AML-193 (cell line): Measurements from ENCODE around the gene PI16.

ENCODE experiments used
- DNase-seq, 2 experiments: peaks; one replicate each; lab custom pipeline; 2025; lab: John Stamatoyannopoulos, UW

The PI16 gene

DNA sequence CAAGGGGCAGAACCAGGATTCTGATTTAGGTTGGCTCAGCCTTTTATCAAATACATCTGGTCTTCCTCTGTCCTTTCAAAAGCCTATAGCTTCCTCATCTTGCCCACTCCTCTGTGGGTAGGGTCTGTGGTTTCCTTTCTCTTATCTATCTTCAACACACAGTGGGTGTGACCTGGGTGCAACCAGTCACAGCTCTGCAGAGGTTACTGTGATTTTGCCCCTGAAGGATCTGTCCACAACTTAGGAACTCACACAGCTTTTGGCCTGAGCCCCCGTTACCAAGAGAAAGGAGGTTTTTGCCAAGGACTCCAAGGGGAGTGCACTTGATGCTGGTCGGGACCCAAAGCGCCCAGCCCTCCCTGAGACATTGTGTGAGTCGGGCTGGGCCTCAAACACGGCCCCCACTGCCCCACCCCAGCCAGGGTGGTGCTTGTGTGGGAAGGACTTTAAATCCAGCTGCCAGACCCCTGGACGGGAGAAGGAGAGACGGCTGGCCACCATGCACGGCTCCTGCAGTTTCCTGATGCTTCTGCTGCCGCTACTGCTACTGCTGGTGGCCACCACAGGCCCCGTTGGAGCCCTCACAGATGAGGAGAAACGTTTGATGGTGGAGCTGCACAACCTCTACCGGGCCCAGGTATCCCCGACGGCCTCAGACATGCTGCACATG, at the start of gene PI16:
PI16 (plus strand) TSS at position 477 of the 670 bp plus-strand sequence; CDS start at position 500, 23 bp downstream.
- DNase-seq, result no peak

DNA sequence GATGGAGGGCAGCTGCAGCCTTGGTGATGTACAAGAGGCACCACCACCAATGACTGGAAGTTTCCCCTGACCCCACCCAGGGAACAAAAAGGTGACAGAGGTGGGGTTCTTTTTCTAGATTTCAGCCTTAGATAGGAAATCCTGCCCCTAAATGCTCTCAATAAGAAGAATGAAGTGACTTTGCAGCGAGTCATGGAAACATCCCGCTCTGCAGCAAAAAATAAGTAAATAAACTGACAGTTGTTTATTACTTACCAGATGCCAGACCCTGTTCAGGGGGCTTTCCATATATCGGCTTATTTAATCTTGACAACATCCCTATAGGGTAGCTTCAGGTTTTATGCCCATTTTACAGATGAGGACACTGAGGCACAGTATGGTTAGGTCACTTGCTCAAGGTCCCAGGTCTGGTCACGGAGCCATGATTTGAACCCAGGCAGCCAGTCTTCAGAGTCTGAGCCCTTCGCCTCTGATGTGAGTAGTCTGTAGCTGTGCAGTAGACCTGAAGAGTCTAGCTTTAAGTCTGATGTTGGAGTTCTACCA, 49.6 kb upstream of the PI16 start:
- DNase-seq, result no peak

- DNase-seq, result no peak
Observed at GRCh38 chr6:36906539-36907325, 47.8 kb upstream of the PI16 start.

DNA sequence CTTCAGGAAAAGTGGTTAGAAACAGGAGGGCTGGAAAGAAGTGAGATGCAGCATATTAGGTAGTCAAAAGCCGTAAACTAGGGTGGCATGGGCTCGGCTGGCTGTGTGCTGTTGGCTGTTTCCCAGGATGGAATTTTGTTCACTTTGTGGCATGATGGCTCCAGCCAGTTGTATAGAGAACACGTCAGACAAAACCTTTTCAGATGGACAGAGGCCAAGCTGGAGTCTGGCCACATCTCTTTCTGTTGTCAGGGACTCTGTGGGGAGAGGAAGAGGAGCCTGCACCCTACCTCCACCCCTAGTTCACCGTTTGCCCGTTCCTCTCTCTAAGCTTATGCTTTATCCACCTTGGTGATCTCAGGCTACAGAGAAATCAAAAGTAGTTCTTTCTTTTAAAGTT, 46.8 kb upstream of the PI16 start:
- DNase-seq, result no peak

- DNase-seq, result no peak
Observed at GRCh38 chr6:36908747-36909146, 45.8 kb upstream of the PI16 start.

DNA sequence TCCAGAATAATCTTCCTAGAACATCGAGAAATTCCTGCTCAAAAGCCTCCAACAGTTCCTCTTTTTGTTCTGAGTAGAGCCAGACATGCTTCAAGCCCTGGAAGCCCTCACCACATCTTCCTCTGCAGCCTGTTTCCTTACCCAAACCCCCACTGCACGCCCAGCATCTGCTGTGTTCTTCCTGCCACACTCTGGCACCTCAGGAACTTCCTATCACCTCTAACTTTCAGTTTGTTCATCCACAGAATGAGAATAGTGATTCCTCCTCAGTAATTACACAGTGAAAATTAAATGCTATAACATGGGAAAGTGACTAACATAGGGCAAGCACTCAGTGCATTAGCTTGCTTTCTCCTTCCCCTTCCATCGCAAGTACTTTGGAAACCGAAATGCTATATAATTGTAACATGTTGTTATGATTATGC, 42.5 kb upstream of the PI16 start:
- peak; percentile 93 to 94 for DNase-seq

DNA sequence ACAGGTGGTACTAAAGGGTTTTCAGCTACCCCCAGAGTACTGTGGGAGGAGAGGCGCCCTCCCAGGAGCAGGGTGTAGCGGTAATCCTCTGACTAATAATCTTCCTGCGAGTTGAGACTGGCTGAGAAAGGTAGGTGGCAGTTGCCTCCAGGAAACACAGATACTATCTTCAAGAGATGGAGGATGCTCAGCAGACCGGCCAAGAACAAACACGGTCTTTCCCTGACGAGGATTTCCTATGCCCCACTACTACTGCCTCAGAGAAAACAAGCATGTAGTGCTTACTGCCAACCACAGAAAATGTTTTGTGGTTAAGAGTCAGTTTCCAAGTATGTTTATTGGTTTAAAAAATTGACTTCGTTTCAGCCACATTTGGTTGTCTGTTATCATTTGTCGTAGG, 42.0 kb upstream of the PI16 start:
- no peak for DNase-seq

DNA sequence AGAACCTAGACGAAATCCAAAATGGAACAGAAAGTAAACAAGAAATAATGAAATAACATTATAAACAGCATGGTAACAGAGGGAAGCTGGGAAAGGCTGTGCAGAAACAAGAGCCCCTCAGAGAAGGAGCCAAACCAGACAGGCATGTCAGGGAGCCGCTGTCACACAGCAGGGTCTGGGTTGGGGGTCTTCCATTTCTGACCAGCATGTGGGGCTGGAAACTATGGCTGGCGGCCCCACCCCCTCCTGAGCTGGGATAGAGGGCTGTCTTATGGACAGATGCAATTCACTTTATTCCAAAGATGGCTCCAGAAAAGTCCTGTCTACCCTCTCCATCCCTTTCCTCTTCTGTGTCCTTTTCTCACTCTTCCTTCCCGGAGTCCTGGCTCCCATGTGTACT, 41.5 kb upstream of the PI16 start:
- DNase-seq, result no peak

- DNase-seq, result no peak
Observed at GRCh38 chr6:36914227-36914794, 40.2 kb upstream of the PI16 start.

DNA sequence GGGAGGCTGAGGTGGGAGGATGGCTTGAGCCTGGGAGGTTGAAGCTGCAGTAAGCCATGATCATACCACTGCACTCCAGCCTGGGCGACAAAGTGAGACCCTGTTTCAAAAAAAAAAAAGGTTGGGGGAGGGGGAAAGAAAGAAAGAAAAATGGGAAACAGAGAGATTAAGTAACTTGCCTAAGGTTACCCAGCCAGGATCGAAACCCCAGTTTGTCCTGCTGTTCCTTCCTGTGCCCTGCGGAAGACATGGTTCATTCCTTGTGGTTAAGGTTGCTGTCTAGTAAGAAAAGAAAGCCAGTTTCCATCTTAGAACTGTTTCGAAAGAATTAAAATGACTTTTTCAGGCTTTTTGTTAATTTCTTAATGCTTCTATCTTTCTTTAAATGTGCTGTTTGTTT, 38.9 kb upstream of the PI16 start:
- no peak for DNase-seq

DNA sequence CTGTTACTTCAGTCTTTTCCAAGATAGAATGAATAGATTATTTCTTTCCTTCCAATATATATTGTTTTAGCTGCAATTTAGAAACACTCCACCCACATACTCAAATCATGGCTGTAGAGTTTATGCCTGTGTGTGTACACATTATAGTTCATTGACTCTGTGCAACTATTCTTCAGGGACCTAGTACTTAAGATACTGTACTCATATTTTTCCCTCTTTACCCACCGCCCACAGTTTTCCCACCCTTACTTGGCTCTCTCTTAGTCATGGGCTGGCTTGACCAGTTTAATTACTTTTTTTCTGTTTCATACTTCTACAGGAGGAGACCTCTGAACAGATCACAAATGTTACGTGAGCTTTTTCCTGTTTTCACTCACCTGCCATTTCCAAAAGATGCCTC, 38.4 kb upstream of the PI16 start:
- DNase-seq, result no peak

DNA sequence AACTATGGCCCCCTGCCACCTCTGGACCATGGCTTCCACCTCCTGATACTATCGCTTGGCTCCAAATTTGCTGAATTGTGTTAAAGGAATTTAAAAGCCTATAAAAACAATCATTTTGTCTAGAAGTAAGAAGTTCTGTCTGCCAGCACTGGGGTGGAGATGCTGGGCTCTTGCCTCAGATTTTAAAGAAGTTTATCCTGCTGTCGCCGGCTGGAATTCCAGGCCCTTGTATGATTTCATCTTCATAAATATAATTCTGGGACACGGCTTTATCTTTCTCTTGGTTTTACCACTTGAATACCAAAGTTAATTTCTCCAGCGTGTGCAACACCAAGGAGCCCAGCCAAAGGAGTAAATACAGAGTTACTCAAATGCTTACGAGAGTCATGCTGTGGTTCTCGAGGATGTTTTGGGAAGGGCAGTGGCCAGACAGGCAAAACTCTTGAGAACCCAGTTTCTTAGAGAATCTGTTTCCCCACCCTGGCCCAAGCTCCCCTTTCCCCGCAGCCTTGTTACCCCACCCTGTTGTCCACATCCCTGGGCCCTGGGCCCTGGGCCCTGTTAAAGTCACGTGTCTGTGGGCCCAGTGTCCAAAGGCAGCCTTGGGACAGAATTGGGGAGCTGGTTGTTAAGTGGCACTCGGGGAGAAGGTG, 36.9 kb upstream of the PI16 start:
- DNase-seq, result no peak

DNA sequence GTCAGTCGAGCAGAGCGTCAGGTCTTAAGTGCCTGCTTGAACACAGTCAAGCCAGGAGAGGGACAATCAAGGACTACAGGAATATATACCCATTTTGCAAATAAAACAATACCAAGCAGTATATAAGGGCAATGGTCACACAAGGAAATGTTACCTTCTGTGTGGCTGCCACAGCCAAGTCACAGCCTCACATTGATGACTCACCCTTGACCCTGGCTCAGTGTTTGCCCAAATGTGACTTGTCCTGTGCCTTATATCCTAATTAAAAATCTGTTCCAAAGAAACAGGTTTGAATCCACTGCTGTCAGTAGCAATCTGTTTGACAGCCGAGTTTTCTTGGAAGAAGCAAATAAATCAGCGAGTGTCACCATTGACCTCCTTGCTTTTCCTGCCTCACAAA, 34.5 kb upstream of the PI16 start:
- no peak for DNase-seq

DNA sequence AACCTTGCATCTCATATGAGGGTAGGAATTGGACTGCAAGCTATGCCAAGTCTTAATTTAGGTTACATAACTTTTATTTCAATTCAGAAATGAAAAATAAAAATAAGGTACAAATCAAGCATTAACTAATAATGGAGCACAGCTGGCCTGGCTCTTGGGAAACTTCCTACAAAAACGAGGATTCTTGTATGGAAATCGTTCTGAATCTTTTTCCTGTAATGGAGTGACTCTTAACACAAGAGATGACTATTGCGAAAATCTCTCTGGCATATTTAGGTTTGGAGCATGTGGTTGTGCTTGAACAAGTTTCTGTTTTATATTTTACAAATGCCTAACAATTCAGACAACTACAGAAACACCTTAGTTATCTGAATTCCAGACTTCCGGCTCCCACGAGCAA, 34.0 kb upstream of the PI16 start:
- no peak for DNase-seq

GRCh38 chr6:36924131-36924530, 30.4 kb upstream of the PI16 start:
- DNase-seq, result no peak

- no peak for DNase-seq
Observed at GRCh38 chr6:36924778-36925374, 29.7 kb upstream of the PI16 start.

DNA sequence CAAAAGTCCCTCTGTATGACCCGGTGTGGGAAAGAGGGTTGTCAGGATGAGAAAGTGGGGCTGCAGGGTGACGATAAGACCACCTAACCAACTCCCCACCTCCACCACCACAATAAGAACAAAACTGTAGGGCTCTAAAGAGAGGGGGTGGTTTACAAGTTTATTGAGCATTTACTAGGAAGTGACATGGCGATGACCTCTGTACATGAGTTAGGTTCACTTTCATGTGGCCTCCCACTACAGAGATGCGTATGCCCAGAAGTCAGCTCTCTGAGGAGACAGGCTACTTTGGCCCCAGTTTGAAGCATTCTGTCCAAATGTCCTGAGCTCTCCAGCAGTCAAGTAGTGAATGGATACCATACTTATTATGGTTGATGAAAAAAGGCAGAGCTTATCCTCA, 28.7 kb upstream of the PI16 start:
- DNase-seq, result no peak

GRCh38 chr6:36926708-36927513, 27.6 kb upstream of the PI16 start:
- DNase-seq, result no peak

DNA sequence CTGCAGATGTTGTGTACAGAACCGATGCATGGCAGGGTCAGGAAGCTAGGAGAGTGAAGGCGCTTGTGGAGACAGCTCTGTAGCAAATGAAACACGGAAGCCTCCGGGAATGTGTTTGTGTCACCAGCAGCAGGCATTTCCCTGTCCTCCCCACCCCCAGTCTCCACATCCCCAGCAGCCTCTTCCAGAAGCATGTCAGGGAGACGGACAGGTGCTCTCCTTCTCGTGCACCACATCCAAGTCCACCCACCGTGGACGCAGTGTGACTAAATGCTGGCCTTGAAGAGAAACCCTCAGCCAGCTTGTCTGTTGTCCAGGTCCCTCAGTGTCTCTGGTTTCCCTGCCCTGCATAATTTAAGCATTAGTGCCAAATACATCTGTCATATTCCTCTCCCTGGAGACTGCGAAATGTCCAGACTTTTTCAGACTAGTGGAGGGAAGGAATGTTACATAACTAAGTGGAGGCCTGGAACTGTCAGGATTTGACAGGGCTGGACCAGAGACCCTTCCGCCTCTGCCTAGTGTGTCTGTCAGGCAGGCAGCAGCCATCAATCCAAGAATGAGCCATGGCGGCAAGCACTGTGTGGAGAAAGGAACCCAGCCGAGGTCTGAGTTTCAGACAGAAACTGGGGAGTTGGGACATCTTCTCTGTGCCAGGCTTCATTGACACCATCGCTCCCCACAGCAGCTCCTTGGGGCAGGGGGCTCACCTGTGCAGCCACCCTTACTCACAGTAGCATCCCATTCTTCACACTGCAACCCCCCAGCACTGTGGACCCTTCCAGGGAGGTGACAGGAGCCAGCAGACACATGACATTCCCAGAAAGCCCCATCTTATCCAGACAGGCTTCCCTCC, 26.6 kb upstream of the PI16 start:
- no peak for DNase-seq

DNA sequence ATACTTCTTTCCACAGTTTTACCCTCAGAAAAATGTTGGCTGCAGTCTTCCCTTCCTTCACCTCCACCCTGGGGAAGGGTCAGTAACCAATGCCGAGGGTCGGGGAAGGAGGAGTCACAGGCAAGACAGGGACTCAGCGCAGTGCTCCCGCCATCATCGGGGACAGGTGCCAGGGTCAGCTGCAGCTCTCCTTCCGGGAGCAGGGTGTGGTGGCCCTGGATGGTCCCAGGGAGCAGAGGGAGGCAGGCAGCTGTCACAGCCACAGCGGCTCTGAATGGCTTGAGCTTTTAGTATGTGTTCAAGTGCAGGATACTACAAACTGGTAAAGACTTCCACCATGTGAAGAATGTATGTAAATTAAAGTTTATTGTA, 26.0 kb upstream of the PI16 start:
- no peak for DNase-seq
